ENCODE results near the gene HOXA7.

HOXA7 gene

DNA sequence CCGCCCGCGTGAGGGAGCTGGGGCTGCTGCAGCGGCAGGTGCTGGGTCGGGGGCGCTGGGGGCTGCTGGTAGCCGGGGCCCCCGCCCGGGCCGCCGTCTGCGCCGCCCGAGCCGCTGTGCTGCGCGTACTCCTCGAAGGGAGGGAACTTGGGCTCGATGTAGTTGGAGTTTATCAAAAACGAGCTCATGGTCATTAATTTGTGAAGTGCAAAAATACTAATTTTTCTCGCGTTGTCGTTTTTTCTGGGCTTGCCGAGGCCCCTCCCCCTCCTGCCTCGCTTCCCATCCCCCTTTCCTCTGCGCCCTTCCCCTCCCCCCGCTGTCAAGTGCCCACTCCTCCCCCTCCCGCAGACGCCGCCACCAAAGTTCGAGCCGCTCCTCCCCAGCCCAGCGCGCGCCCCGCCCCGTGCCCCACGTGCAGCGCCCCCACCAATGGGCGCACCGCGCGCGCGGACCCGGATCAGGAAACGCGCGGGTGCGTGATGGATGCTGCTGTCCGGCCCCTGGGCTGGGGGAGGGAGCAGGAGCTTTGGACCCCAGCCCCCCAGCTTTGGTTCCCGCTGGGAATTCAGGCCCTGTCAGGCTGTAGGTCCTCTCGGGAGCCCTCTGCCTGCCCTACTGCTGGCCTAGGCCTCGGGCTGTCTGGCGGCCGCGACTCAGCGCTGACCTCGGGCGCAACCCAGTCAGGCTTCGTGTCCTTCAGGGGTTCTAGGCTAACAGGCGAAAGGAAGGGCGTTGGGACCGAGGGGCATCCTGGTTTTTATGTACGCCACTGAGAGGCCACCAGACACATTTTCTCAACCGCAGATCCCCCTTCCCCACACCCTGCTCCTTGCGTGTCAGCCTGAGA lies 25.7 kb downstream of the HOXA7 start, which contains the start of gene HOXA4 (continued):
- TF ChIP-seq, protein P1, sequence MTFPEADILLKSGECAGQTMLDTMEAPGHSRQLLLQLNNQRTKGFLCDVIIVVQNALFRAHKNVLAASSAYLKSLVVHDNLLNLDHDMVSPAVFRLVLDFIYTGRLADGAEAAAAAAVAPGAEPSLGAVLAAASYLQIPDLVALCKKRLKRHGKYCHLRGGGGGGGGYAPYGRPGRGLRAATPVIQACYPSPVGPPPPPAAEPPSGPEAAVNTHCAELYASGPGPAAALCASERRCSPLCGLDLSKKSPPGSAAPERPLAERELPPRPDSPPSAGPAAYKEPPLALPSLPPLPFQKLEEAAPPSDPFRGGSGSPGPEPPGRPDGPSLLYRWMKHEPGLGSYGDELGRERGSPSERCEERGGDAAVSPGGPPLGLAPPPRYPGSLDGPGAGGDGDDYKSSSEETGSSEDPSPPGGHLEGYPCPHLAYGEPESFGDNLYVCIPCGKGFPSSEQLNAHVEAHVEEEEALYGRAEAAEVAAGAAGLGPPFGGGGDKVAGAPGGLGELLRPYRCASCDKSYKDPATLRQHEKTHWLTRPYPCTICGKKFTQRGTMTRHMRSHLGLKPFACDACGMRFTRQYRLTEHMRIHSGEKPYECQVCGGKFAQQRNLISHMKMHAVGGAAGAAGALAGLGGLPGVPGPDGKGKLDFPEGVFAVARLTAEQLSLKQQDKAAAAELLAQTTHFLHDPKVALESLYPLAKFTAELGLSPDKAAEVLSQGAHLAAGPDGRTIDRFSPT (tag by site-specific recombination; IDR thresholded peaks at IDR 0.05), result peak; percentile 58; the same call in 1 of the 2 replicates
- TF ChIP-seq ZNF596 (tag by site-specific recombination; IDR thresholded peaks at IDR 0.05), result 0 out of 2 replicates have a peak, but pooled peaks have one; percentile 6
- TF ChIP-seq ZSCAN23 (tag by site-specific recombination; IDR thresholded peaks at IDR 0.05), result no peak
- peak; percentile 81 for TF ChIP-seq ZNF398 (tag by site-specific recombination; IDR thresholded peaks at IDR 0.05)
- peak; percentile 35; the same call in 1 of the 2 replicates for TF ChIP-seq ZFHX2 (tag by site-specific recombination; conservative IDR thresholded peaks at IDR 0.05)
- peak; percentile 70; the same call in 1 of the 2 replicates for TF ChIP-seq ZNF501 (tag by site-specific recombination; IDR thresholded peaks at IDR 0.05)
- peak; percentile 94 for TF ChIP-seq ZXDB (tag by site-specific recombination; IDR thresholded peaks at IDR 0.05)
- TF ChIP-seq ZBTB17 (tag by site-specific recombination; IDR thresholded peaks at IDR 0.05), result peak; percentile 85
- TF ChIP-seq ZNF600 (tag by site-specific recombination; IDR thresholded peaks at IDR 0.05), result peak; percentile 87
- TF ChIP-seq ZBTB20 (tag by site-specific recombination; IDR thresholded peaks at IDR 0.05), result peak; percentile 65; the same call in 1 of the 2 replicates
- TF ChIP-seq ZFP37 (tag by site-specific recombination; IDR thresholded peaks at IDR 0.05), result peak; percentile 75; the same call in 1 of the 2 replicates
- peak; percentile 64; the same call in 1 of the 2 replicates for TF ChIP-seq ZBTB1 (tag by site-specific recombination; IDR thresholded peaks at IDR 0.05)
- peak; percentile 52 for TF ChIP-seq ZNF843 (tag by site-specific recombination; IDR thresholded peaks at IDR 0.05)
- TF ChIP-seq ZNF692 (tag by site-specific recombination; IDR thresholded peaks at IDR 0.05), result peak; percentile 54
- TF ChIP-seq ZNF660 (tag by site-specific recombination; IDR thresholded peaks at IDR 0.05), result peak; percentile 22; the same call in 1 of the 2 replicates
- peak; percentile 85 for TF ChIP-seq SP2 (tag by site-specific recombination; IDR thresholded peaks at IDR 0.05)
- no peak for TF ChIP-seq ZNF626 (tag by site-specific recombination; IDR thresholded peaks at IDR 0.05)
- TF ChIP-seq BCL11A (tag by site-specific recombination; IDR thresholded peaks at IDR 0.05; ENCODE audit: low read depth), result peak; percentile 73
- TF ChIP-seq KLF8 (tag by site-specific recombination; IDR thresholded peaks at IDR 0.05), result peak; percentile 73; the same call in 1 of the 2 replicates
- 0 out of 2 replicates have a peak, but pooled peaks have one; percentile 13 for TF ChIP-seq ZNF324 (tag by site-specific recombination; IDR thresholded peaks at IDR 0.05)
- TF ChIP-seq FEZF1 (tag by site-specific recombination; IDR thresholded peaks at IDR 0.05), result 0 out of 2 replicates have a peak, but pooled peaks have one; percentile 26
- TF ChIP-seq ZNF629 (tag by site-specific recombination; IDR thresholded peaks at IDR 0.05), result peak; percentile 63
